ENCODE measurements around the gene IQSEC3.
"Not testable (repeated sequence)": the region's sequence is repeated elsewhere in the genome, so short reads cannot be mapped to it uniquely, and the experiment has no call there.

IQSEC3 gene

GRCh38 chr12:115518-115917 lies 49.0 kb downstream of the IQSEC3 start:
- no peak for DNase-seq

- no peak for DNase-seq
Measured at GRCh38 chr12:115960-116915, 49.7 kb downstream of the IQSEC3 start.

DNA sequence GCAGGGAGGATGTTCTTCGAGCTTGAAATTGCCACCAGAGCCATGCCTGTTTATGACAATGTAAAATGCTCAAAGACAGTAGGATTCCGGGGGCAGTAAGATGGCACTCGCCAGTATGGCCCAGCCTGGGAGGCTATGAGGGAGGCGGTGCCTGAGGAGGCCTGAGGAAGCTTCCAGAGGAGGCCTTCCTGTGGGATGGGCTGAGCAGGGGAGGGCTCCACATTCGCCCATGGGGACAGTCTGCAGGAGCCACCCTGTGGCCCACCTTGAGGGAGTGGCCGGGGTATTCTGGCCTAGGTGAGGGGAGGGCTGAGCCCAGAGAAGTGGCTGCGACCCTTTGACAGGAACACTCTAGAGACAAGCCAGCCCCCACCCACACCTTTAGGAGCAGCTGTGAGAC lies 50.7 kb downstream of the IQSEC3 start:
- DNase-seq = no peak

- DNase-seq = no peak
Measured at GRCh38 chr12:117816-118345, 51.3 kb downstream of the IQSEC3 start.

DNA sequence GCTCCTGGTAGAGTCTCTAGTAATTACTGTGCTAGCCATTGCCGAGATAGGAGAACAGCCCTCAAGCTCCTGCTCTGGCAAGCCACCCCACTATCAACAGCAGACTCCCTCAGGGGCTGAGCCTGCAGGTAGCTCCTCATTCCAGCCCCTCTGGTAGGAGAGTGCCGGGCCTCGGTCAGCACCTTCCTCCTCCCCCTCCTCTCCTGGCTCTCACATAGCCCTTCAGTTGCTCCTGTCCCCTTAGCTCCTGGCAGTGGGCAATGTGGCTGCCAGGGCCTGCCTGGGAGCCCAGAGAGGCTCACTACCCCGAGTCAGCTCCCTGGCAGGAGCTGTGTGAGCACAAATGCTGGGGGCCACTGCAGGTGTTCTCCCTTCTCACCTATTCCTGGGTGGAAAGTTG lies 52.0 kb downstream of the IQSEC3 start:
- no peak for DNase-seq

- DNase-seq = no peak
Measured at GRCh38 chr12:120951-121350, 54.4 kb downstream of the IQSEC3 start.

GRCh38 chr12:121647-122046 lies 55.1 kb downstream of the IQSEC3 start:
- no peak for DNase-seq

GRCh38 chr12:125075-125474 lies 58.5 kb downstream of the IQSEC3 start:
- no peak for DNase-seq

DNA sequence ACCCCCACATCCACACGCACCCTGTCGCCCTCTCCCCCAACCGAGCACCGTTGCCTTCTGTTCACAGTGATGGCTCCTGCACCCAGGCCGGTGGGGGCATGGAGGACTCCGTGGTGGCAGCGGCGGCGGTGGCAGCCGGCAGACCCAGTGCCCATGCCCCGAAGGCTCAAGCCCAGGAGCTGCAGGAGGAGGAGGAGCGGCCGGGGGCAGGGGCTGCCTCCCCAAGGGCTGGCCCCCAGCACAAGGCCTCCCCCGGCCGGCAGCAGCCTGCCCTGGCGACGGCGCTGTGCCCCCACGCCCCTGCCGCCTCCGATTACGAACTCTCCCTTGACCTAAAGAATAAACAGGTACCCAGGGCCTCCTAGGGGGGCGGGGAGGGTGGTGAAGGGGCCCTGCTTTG lies 59.0 kb downstream of the IQSEC3 start:
- no peak for DNase-seq

GRCh38 chr12:128079-128478 lies 61.5 kb downstream of the IQSEC3 start:
- DNase-seq = no peak

DNA sequence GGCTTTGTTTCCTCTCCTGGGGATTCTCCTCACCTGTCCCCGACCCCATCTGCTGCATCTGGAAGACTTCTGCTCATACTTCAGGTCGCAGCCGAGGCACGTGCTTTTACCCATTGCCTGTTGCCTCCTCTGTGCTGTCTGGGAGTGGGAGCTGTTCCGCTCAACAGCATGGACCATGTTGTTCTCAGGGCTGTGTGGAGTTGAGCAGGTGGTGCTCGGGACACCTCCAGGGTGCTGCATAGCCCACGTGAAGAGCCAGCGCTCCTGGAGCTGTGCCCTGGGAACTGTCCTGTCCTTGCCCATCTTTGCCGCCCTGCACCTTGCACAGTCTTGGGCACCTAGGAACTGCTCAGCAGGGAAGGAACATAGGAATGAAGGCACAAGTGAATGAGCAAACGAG lies 62.4 kb downstream of the IQSEC3 start:
- DNase-seq = no peak

- no peak for DNase-seq
Measured at GRCh38 chr12:130519-130918, 64.0 kb downstream of the IQSEC3 start.

GRCh38 chr12:131008-131407 lies 64.4 kb downstream of the IQSEC3 start:
- DNase-seq = no peak

DNA sequence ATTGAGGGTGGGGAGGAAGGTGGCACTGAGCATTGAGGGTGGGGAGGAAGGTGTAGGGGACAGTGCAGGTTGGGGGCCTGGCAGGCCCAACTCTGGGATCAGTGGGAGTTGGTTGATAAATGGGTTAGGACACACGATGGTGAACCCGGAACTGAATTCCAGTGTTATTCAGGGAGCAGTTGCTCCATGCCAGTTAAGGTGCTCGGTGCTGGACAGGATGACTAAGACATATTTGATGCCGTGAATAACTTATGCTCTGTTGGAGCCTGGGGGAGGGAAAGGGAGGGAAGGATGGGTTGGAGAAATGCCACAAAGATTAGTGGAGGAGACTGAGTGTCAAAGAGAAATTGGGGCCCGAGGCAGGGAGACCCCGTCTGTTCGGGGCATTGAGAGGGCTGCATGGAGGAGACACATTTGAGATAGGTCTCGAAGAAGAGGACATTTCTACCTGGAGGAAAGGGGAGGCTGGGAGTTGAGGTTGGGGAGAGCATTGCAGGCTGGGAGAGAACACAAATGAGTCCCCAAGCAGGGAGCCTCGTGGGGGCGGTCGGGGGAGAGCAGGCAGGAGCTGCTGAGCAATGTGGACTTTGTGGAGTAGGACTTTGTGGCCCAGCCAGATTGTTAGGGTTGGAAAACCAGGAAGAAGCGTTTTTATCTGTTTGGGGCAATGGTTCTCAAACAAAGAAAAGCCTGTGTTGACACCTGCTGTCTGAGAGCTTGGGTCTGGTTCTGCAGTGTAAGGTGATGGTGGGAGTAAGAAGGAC lies 65.3 kb downstream of the IQSEC3 start:
- no peak for DNase-seq

GRCh38 chr12:133616-134232 lies 67.2 kb downstream of the IQSEC3 start:
- not testable (repeated sequence) for DNase-seq

DNA sequence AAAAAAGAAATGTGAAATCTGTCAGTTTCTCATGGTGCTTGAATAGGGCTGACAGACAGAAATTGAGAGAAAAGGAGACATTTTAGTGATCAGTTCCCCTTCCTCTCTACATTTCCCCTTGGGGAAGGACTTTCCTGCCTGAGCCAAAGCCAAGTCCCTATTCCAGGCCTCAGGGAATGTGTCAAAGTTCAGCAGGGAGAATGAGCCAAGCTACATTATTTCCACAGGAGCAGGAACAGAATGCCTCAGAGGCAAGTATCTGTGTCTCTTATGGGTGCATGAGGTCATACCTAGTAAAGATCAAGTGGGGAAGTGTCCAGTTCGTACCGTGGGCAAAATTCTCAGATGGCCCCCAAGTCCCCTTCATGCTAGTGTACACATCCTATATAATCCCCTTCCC lies 68.6 kb downstream of the IQSEC3 start:
- no peak for DNase-seq

DNA sequence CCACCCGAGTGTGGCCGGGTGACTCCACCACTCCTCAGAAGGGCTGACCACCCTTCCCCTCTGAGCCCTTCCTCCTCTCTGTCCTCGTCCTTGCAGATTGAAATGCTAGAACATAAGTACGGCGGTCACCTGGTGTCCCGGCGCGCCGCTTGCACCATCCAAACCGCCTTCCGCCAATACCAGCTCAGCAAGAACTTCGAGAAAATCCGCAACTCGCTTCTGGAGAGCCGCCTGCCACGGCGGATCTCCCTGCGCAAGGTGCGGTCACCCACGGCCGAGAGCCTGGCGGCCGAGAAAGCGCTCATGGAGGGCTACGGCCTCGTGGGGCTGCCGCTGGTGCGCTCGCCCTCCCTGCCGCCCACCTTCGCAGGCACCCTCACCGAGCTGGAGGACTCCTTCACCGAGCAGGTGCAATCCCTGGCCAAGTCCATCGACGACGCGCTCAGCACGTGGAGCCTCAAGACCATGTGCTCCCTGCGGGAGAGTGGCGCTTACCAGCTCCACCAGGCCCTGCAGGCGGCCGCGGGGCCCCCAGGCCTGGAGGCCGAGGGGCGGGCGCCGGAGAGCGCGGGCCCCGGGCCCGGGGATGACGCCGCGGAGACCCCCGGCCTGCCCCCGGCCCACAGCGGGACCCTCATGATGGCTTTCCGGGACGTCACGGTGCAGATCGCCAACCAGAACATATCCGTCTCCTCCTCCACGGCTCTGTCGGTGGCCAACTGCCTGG lies 71.8 kb downstream of the IQSEC3 start:
- no peak for DNase-seq

DNA sequence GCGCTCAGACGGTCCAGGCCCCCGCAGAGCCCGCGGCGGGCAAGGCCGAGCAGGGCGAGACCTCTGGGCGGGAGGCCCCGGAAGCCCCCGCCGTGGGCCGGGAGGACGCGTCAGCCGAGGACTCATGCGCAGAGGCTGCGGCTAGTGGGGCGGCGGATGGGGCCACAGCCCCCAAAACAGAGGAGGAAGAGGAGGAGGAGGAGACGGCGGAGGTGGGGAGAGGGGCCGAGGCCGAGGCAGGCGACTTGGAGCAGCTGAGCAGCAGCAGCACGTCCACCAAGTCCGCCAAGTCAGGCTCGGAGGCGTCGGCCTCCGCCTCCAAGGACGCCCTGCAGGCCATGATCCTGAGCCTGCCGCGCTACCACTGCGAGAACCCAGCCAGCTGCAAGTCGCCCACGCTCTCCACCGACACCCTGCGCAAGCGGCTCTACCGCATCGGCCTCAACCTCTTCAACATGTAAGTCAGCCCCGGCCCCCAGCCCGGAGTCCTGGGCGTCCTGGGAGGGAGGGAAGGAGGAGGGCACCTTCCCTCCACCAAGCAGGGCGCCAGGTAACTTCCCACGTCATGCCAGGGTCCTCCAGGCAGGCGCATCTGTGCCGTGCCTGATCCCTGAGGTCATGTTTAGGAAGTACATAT lies 72.4 kb downstream of the IQSEC3 start:
- no peak for DNase-seq

DNA sequence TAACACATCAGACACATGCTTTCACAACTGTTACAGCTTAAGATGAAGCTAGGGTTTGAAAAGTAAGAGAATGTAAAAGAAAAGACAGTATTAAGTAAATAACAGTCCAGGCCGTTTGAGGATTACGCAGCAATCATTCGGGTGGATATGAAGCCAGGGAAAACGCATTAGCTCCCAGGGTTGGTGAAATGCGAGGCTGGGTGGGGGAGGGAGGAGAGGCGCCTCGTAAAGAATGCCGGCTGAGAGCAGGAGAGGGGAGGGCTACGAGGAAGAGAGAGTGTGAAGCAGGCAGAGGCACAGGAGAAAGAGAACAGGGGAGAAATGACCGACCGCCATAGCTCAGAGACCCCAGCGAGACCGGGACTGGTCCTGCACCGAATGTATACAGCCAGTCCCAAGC lies 73.0 kb downstream of the IQSEC3 start:
- no peak for DNase-seq

- DNase-seq = no peak
Measured at GRCh38 chr12:140162-140561, 73.6 kb downstream of the IQSEC3 start.

DNA sequence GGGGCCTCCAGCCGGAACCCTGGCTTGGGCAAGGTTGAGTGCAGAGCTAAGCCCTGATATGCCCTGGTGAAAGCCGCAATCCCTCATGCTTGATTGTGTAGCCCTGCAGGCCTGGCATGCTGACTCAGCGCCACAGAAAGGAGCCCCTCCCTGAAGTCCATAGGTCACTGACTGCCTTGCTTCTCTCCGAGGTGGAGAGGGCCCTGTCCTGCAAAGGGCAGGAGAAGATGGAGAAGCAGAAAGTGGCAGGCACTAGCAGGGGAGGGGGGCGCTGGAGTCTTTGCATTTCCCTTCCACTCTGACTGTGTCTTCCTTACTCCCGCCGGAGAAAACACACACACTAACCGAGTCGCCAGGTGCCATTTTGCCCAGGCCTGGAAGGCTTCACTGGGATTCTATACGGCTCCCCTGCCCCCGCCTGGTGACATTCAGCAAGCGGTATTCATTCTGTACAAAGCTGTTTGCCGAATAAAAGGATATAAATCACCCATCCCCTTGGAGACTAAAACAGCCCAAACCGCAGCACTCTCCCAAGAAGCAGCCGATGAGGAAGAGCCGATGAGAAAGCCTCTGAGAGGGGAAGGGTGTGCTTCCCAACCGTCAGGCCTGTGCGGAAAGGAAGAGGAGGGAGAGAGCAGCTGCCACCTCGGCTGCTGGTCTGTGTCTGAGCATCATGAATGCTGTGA lies 77.5 kb downstream of the IQSEC3 start:
- DNase-seq = no peak
